ENCODE data around the gene AGPS.
"Not testable (repeated sequence)": the region's sequence is repeated elsewhere in the genome, so short reads cannot be mapped to it uniquely, and the experiment has no call there.

Gene AGPS

DNA sequence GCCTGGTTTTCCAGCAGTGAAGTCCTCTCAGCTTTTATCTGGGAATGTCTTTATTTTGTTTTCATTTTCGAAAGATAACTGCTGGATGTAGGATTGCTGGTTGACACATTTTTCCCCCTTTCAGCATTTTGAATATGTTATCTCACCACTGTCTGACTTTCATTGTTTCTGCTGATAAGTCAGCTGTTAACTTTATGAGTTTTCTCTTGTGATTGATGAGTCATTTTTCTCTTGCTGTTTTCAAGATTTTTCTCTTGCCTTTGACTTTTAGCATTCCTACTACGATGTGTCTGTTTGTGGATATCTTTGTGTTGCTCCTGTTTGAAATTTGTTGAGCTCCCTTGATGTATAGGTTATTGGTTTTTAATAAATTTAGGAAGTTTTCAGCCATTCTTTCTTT lies 85.5 kb downstream of the AGPS start:
- no peak for DNase-seq

GRCh38 chr2:177478907-177479306 lies 86.3 kb downstream of the AGPS start:
- DNase-seq: no peak

DNA sequence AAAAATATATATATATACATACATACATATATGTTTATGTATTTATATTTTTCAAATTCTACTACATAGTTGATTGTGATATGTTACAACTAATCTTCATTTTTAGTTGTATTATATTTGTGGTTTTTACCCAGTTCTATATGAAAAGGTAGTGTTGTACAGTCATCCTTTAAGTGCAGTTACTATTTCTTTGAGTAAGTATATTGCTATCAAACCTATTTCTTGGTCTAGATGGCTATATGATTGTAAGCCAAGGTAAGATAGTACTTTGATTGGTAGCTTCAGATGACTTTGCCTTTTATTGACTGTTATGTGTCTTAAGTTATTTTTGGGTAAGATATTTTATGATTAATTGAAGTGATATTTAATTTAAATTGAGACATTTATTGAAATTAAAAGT lies 89.6 kb downstream of the AGPS start:
- no peak for DNase-seq

GRCh38 chr2:177483531-177483930 lies 91.0 kb downstream of the AGPS start:
- no peak for DNase-seq

DNA sequence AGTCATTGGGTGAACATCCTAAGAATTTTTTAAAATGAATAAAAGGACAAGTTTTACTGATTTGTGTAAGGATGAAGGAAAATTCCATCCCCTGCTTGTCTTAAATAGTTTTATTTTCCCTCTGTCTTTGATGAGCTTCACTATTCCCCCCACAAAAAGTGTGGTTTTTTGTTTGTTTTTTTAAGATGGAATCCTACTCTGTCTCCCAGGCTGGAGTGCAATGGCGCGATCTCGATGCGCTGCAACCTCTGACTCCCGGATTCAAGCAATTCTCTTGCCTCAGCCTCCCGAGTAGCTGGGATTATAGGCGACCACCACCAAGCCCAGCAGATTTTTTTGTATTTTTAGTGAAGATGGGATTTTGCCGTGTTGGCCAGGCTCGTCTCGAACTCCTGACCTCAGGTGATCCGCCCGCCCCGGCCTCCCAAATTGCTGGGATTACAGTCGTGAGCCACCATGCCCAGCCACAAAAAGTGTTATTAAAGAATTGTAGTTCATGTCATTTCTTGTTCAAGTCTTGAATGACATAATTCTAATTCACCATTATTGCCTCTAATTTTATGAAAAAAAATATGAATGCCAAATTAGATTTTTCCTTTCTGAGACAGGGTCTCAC lies 91.7 kb downstream of the AGPS start:
- DNase-seq: no peak

- DNase-seq: not testable (repeated sequence)
Observed at GRCh38 chr2:177485657-177486056, 93.1 kb downstream of the AGPS start.

DNA sequence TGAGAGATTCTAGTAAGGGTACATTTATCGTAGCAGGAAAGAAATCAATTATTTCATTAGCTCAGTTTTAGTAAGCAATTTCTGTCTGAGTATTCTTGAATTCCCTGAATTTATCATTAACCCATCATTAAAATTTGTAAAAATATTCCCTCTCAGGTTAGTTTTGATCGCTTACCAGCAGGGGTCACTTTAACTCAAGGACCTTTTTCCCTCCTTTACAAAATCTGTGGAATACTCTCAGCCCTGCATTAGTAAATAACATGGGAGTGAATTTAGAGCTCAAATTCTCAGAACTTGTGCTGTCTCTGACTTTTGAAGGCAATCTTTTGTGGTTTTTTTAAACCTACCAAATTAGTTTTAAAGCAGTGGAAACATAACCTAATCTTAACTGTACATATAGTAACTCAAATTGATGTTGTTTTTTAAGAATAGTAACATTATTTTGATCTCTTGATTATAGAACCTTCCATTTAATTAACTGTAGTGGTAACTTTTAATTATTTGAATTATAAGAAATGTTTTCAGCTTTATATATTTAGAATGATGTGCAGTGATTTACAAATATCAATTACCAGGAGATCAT lies 97.2 kb downstream of the AGPS start:
- DNase-seq: no peak

GRCh38 chr2:177495945-177496344 lies 103.4 kb downstream of the AGPS start:
- no peak for DNase-seq

GRCh38 chr2:177496921-177497320 lies 104.3 kb downstream of the AGPS start:
- no peak for DNase-seq

DNA sequence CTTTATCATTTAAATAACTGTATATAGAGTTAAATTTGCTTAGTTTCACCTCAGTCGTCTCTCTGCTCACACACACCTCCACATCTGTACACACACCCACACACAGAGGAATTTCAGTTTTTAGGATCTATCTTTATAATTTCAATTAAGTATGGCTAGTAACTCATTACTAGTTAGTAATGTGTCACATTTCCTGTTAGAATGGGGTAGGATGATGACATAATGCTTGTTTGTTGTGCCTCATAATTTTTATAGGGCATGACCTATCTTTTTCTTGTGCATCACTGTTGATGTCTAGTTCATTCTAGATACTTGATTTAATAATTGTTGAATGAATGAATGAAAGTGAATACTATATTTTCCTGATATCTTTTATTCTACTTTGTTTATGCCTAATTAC lies 108.6 kb downstream of the AGPS start:
- no peak for DNase-seq

GRCh38 chr2:177506505-177506904 lies 113.9 kb downstream of the AGPS start:
- no peak for DNase-seq

DNA sequence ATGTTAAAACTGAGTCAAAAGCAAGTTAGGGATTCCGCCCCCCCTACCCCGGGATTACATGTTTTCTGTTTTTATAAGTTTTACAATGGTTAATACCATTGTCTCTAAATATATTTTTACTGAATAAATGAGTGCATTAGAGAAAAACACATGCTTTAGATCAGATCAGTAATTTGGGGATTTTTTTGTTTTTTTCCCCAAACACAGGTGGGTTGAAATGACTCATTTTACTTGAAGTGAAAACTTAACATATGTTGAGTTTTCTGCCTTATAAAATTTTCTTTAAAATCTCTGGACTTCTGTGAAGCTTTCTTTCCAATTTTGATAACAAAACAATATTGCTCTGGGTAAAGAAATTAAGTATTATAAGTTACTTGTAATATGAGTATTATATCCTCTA lies 114.4 kb downstream of the AGPS start:
- no peak for DNase-seq

- DNase-seq: no peak
Observed at GRCh38 chr2:177516824-177517544, 124.4 kb downstream of the AGPS start.

DNA sequence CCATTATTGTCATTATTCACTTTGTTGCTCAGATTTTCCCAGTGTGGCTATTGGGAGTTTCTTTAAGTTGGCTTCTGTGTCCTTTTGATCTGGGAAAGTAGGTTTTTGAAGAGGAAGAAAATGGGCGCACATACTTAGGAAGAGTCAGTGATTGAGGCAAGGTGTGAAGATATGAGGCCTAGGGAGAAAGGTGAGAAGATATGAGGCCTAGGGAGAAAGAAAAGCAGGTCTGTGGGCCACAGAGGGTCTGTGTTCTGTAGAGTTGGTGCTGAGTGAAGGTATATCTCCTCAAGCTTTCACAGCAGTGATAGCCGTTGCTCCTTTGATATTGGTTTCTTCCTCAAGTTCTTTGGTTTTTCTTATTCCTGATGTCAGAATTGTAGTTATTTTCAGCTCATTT lies 126.2 kb downstream of the AGPS start:
- no peak for DNase-seq

DNA sequence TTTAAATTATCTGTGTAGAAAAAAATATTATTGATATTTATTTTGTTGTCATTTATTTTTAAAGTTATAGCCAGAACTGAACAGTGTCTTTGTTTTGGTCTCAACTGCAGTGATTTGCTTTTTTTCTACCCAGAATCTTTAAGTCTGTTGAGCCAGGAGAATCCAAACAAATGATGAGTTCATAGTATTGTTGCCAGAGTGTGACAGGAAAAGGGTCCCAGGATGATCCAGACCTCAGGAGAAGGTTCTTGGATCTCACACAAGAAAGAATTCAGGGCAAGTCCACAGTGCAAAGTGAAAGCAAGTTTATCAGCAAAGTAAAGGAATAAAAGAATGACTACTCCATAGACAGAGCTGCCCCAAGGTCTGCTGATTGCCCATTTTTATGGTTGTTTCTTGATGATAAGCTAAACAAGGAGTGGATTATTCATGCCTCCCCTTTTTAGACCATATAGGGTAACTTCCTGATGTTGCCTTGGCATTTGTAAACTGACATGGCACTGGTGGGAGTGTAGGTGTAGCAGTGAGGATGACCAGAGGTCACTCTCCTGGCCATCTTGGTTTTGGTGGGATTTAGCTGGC lies 127.1 kb downstream of the AGPS start:
- DNase-seq: no peak

GRCh38 chr2:177520324-177520723 lies 127.8 kb downstream of the AGPS start:
- no peak for DNase-seq

GRCh38 chr2:177523781-177524180 lies 131.2 kb downstream of the AGPS start:
- DNase-seq: no peak

- no peak for DNase-seq
Observed at GRCh38 chr2:177525351-177525924, 132.9 kb downstream of the AGPS start.

- DNase-seq: no peak
Observed at GRCh38 chr2:177528351-177528933, 135.9 kb downstream of the AGPS start.

GRCh38 chr2:177529166-177529565 lies 136.6 kb downstream of the AGPS start:
- DNase-seq: no peak

DNA sequence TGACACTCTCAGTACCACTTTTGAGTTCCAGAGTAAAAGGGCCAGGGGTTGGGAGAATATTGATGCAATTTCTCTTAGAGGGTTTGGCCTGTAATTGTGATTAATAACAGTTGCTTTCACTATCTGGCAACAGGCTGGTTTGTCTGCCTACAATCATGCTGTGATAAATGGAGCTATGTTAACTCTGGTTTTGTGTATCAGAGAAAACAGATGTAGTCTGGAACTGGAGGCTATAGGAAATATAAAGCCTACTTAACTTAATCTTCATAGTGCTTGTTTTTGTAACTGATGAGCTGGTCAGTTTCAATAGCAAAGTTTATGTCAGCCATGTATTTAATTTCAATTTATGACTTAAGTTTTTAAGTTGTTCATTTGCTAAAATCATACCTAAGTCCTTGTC lies 138.0 kb downstream of the AGPS start:
- DNase-seq: peak; percentile 90 to 92

- no peak for DNase-seq
Observed at GRCh38 chr2:177531706-177532105, 139.1 kb downstream of the AGPS start.

DNA sequence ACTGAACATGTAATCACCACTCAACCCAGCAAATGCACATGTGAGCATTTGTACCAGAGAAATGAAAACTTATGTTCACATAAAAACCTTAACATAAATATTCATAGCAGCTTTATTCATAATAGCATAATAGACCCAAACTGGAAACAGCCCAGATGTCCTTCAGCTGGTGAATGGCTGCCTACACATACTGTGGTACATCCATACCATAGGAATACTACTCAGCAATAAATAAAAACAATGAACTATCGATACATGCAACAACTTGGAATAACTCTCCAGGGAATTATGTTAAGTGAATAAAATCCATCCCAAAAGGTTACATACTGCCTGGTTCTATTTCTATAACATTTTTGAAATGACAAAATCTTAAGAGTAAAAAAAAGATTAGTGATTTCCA lies 140.0 kb downstream of the AGPS start:
- DNase-seq: no peak

All from NCI-H1930 (cell line).